SK-N-SH (cell line): ENCODE data around the gene UBR2. TPM values are rescaled to one million over a fixed set of nuclear protein-coding genes. Genes with fewer than 3 reads are reported as not detected.

Experiments
- CTCF ChIA-PET: fragments of 300-600, 350-600 bp; formaldehyde crosslinking; extraction: SDS; loops from one replicate; lab custom pipeline; 2021; lab: Yijun Ruan, JAX
- POLR2A ChIA-PET: fragments of 350-600 bp; sonication (Branson Sonifier 250); formaldehyde crosslinking; extraction: SDS; loops from one replicate; lab custom pipeline; 2020; ENCODE audit warnings: antibody characterized with exemption, inconsistent platforms; lab: Yijun Ruan, JAX
- DNase-seq: peaks from one replicate; pipeline ENCODE4 v3.0.0; 2012
- H2AFZ ChIP-seq: fragments of 200-600 bp; sonication (generic); 2 replicates; pipeline ENCODE4 v1.8.1; 2016; ENCODE audit warnings: antibody characterized with exemption, mild to moderate bottlenecking, low read depth
- H3F3A ChIP-seq: fragments of 200-600 bp; sonication (generic); replicated peaks from 2 replicates; pipeline ENCODE3; 2016; ENCODE audit warnings: antibody characterized with exemption, mild to moderate bottlenecking; ENCODE audit not compliant: insufficient read depth
- H3K27ac ChIP-seq, 2 experiments: fragments of 200-500 bp in 1 of 2; fragments of 200-600 bp in 1 of 2; sonication (Bioruptor generic) in 1 of 2; sonication (generic), shearing (Covaris generic) in 1 of 2; 2 replicates each; pipeline versions ENCODE4 v1.5.1 to v1.6.1; 2014 to 2016; ENCODE audit warnings: low read depth in 2 of 2, inconsistent platforms in 1 of 2, low read length in 1 of 2, mild to moderate bottlenecking in 1 of 2, mixed read lengths in 1 of 2
- H3K27me3 ChIP-seq: fragments of 200-600 bp; sonication (generic), shearing (Covaris generic); 2 replicates; pipeline ENCODE4 v1.6.1; 2016; ENCODE audit warnings: mixed run types; ENCODE audit not compliant: insufficient read depth
- H3K36me3 ChIP-seq, 2 experiments: fragments of 200-500 bp in 1 of 2; fragments of 200-600 bp in 1 of 2; sonication (Bioruptor generic) in 1 of 2; sonication (generic) in 1 of 2; replicated peaks in 1 of 2; 2 replicates each; pipeline versions ENCODE3 to v1.5.1; 2014 to 2016; ENCODE audit warnings: low read length in 1 of 2, mild to moderate bottlenecking in 1 of 2; ENCODE audit not compliant: insufficient read depth in 2 of 2, control insufficient read depth in 1 of 2
- H3K4me1 ChIP-seq, 2 experiments: fragments of 200-500 bp in 1 of 2; fragments of 200-600 bp in 1 of 2; sonication (Bioruptor generic) in 1 of 2; sonication (generic), shearing (Covaris generic) in 1 of 2; 2 replicates each; pipeline versions ENCODE4 v1.5.1 to v1.6.1; 2014 to 2016; ENCODE audit warnings: low read depth in 1 of 2, low read length in 1 of 2, mixed run types in 1 of 2; ENCODE audit not compliant: insufficient read depth in 2 of 2, control insufficient read depth in 1 of 2
- H3K4me2 ChIP-seq: fragments of 200-600 bp; sonication (generic), shearing (Covaris generic); 2 replicates; pipeline ENCODE4 v1.6.1; 2017; ENCODE audit warnings: mixed run types
- H3K4me3 ChIP-seq, 2 experiments: fragments of 200-500 bp in 1 of 2; fragments of 200-600 bp in 1 of 2; sonication (Bioruptor generic) in 1 of 2; sonication (generic), shearing (Covaris generic) in 1 of 2; 2 replicates each; pipeline versions ENCODE4 v1.5.1 to v1.8.1; 2014 to 2016; ENCODE audit warnings: low read depth in 2 of 2, inconsistent platforms in 1 of 2, low read length in 1 of 2, mild to moderate bottlenecking in 1 of 2, mixed read lengths in 1 of 2, moderate library complexity in 1 of 2
- H3K79me2 ChIP-seq: fragments of 200-600 bp; sonication (generic); 2 replicates; pipeline ENCODE4 v1.8.1; 2017; ENCODE audit warnings: mild to moderate bottlenecking; ENCODE audit not compliant: insufficient read depth
- H3K9ac ChIP-seq: fragments of 200-600 bp; sonication (generic); 2 replicates; pipeline ENCODE4 v1.6.1; 2017; ENCODE audit warnings: mixed run types
- H3K9me2 ChIP-seq: fragments of 200-600 bp; sonication (generic); 2 replicates; pipeline ENCODE4 v1.6.1; 2017; ENCODE audit warnings: mixed run types
- H3K9me3 ChIP-seq: fragments of 200-600 bp; sonication (generic); 2 replicates; pipeline ENCODE4 v1.6.1; 2017; ENCODE audit warnings: mixed run types, mild to moderate bottlenecking, moderate library complexity
- H4K20me1 ChIP-seq: fragments of 200-600 bp; sonication (generic); 2 replicates; pipeline ENCODE4 v1.6.1; 2017; ENCODE audit warnings: mild to moderate bottlenecking, mixed run types; ENCODE audit not compliant: insufficient read depth
- CTCF ChIP-seq: fragments of 200-600 bp; sonication (generic); IDR thresholded peaks from 2 replicates; pipeline ENCODE4 v1.6.1; 2017; ENCODE audit warnings: antibody characterized with exemption, mild to moderate bottlenecking, moderate library complexity
- ELF1 ChIP-seq: IDR thresholded peaks from 2 replicates; pipeline ENCODE4 v1.4.0; 2012
- EP300 ChIP-seq, 2 experiments: IDR thresholded peaks; 2 replicates each; pipeline versions ENCODE4 v1.4.0 to v1.6.1; 2012; ENCODE audit warnings: borderline replicate concordance in 1 of 2, low read depth in 1 of 2, low read length in 1 of 2
- NRF1 ChIP-seq: IDR thresholded peaks from 2 replicates; pipeline ENCODE4 v1.6.1; 2012; ENCODE audit warnings: low read depth, mild to moderate bottlenecking, low read length
- REST ChIP-seq: IDR thresholded peaks from 2 replicates; pipeline ENCODE4 v1.6.1; 2012; ENCODE audit warnings: mild to moderate bottlenecking, low read depth, low read length, moderate library complexity
- RFX5 ChIP-seq: IDR thresholded peaks from 2 replicates; pipeline ENCODE4 v1.6.1; 2012; ENCODE audit warnings: mild to moderate bottlenecking, improper control_type of control experiment, low read length
- ZBTB33 ChIP-seq: IDR thresholded peaks from 2 replicates; pipeline ENCODE4 v1.4.0; 2012; ENCODE audit warnings: low read depth, borderline replicate concordance
- WGBS: methylation state at CpG from one replicate; pipeline ENCODE4 v1.1.6; 2017; ENCODE audit warnings: low lambda C conversion rate; 5-methylcytosine and 5-hydroxymethylcytosine counted together
- polyA plus RNA-seq, 3 experiments: library from polyadenylated mRNA; depleted of rRNA; stranded (reverse); fragments of >200 nt; gene quantifications; 2 replicates each; pipeline ENCODE4 v1.2.3, GENCODE V29; 2012

The UBR2 gene
- polyA plus RNA-seq, 1 of the 3 experiments (the other 2 are of a cell fraction) = 5.2 TPM

GRCh38 chr6:42522942-42523814, 40.7 kb upstream of the UBR2 start:
- Histone ChIP-seq H3K4me3 (no peak overlapping the region), H3K9ac (no peak overlapping the region), H3K36me3 (no peaks in the 10 kb centered on the region), H3K4me2 (no peak overlapping the region), H2AFZ (no peak overlapping the region), H3K27me3 (no peaks in the 10 kb centered on the region), H3K9me3 (no peaks in the 10 kb centered on the region), H3K79me2 (no peaks in the 10 kb centered on the region), H3K27ac (no peak overlapping the region), H3F3A (peaks cover 10% of the 10 kb centered on the region), H3K4me1 (0 out of 4 replicates have a peak, but pooled peaks cover 0 to 5% of the 10 kb centered on the region in 2 experiments), H3K9me2 (no peaks in the 10 kb centered on the region), H4K20me1 (no peaks in the 10 kb centered on the region)
- ChIA-PET POLR2A (no interaction called here), CTCF (interaction anchor here (0.5 to 2.2 kb wide), 3 partner anchors 9 to 414 kb away, joined by 3 to 6 read pairs (median 4); no protein-coding TSS in a partner anchor)
- TF ChIP-seq ELF1 = no peak
- TF ChIP-seq ZBTB33 = no peak
- TF ChIP-seq CTCF = no peak
- no peak for TF ChIP-seq RFX5
- no peak for TF ChIP-seq NRF1
- TF ChIP-seq REST = no peak
- no peak for TF ChIP-seq EP300 (IDR thresholded peaks at IDR 0.05; ENCODE audit: borderline replicate concordance in 1 of 2, low read depth in 1 of 2, low read length in 1 of 2)
- no peak for DNase-seq
- WGBS = 96% methylated on average over 8 of the region's 8 CpGs
